GM12878 (cell line): Measurements from ENCODE around the gene ANKRD34A. TPM values are rescaled to one million over a fixed set of nuclear protein-coding genes. Genes with fewer than 3 reads are reported as not detected.

Experiments
- ATAC-seq: fragments of 200-7000 bp; cut with Tn5 transposase; 3 replicates; pipeline ENCODE4 v1.9.1; 2020; ENCODE audit warnings: mild to moderate bottlenecking, moderate library complexity
- BruUV-seq: library from RNA; stranded (reverse); fragments of 400-500 nt; replicated peaks from 2 replicates; lab custom pipeline; 2021; lab: Mats Ljungman, UMichigan
- CTCF ChIA-PET: fragments of 300-600 bp; sonication (Branson Sonifier 250); formaldehyde crosslinking; extraction: SDS; loops from one replicate; lab custom pipeline; 2021; ENCODE audit warnings: inconsistent platforms; lab: Yijun Ruan, JAX
- POLR2A ChIA-PET: fragments of 350-600 bp; formaldehyde crosslinking; extraction: SDS; loops from one replicate; lab custom pipeline; 2021; ENCODE audit warnings: inconsistent platforms; lab: Charles Lee
- RAD21 ChIA-PET: fragments of 300-600 bp; sonication (Branson Sonifier 250); formaldehyde crosslinking; loops from one replicate; lab custom pipeline; 2023; ENCODE audit warnings: antibody characterized with exemption; ENCODE audit not compliant: unreplicated experiment; lab: Charles Lee
- SMC1A ChIA-PET: fragments of 300-600 bp; sonication (Branson Sonifier 250); formaldehyde crosslinking; loops from one replicate; lab custom pipeline; 2023; ENCODE audit not compliant: unreplicated experiment, uncharacterized antibody; lab: Charles Lee
- DNase-seq: peaks from one replicate; pipeline ENCODE4 v3.0.0-alpha.2; 2011; ENCODE audit warnings: low read depth, low spot score
- FAIRE-seq: peaks from 3 replicates; lab custom pipeline; 2011; peaks lifted over from hg19 to GRCh38; lab: Jason Lieb, UNC
- H2AFZ ChIP-seq: 2 replicates; pipeline ENCODE4 v1.6.0; 2011; ENCODE audit warnings: low read depth, low read length, control low read depth; ENCODE audit not compliant: control insufficient read depth
- H3K27ac ChIP-seq: 2 replicates; pipeline ENCODE4 v1.5.1; 2011; ENCODE audit warnings: control low read depth; ENCODE audit not compliant: control insufficient read depth, insufficient read depth
- H3K27me3 ChIP-seq, 2 experiments: replicated peaks in 1 of 2; 2 replicates each; pipeline versions ENCODE4 v1.6.0 to v1.6.1; 2011; ENCODE audit warnings: low read length in 1 of 2; ENCODE audit not compliant: control insufficient read depth in 2 of 2, insufficient read depth in 2 of 2
- H3K36me3 ChIP-seq, 2 experiments: 2 replicates each; pipeline ENCODE4 v1.5.1; 2011; ENCODE audit warnings: low read length in 1 of 2; ENCODE audit not compliant: control insufficient read depth in 2 of 2, insufficient read depth in 2 of 2
- H3K4me1 ChIP-seq: 2 replicates; pipeline ENCODE4 v1.6.1; 2011; ENCODE audit warnings: mild to moderate bottlenecking, low read length, moderate library complexity, mixed read lengths; ENCODE audit not compliant: control insufficient read depth, insufficient read depth
- H3K4me2 ChIP-seq: 2 replicates; pipeline ENCODE4 v1.6.0; 2011; ENCODE audit warnings: control low read depth; ENCODE audit not compliant: control insufficient read depth, insufficient read depth
- H3K4me3 ChIP-seq: fragments of 200-600 bp; sonication (generic); 2 replicates; pipeline ENCODE4 v1.5.1; 2016
- H3K79me2 ChIP-seq: 2 replicates; pipeline ENCODE4 v1.6.0; 2011; ENCODE audit warnings: low read length; ENCODE audit not compliant: control insufficient read depth, insufficient read depth
- H3K9ac ChIP-seq: 2 replicates; pipeline ENCODE4 v1.8.0; 2011; ENCODE audit warnings: low read length, control low read depth, mixed read lengths; ENCODE audit not compliant: control insufficient read depth, insufficient read depth
- H3K9me3 ChIP-seq: replicated peaks from 3 replicates; pipeline ENCODE4 v1.5.1; 2011; ENCODE audit warnings: mild to moderate bottlenecking, low read length; ENCODE audit not compliant: control insufficient read depth, insufficient read depth
- H4K20me1 ChIP-seq: 2 replicates; pipeline ENCODE4 v1.6.0; 2011; ENCODE audit not compliant: control insufficient read depth, insufficient read depth
- CHD2 ChIP-seq: IDR thresholded peaks from 2 replicates; pipeline ENCODE4 v1.6.1; 2011; ENCODE audit warnings: low read depth, low read length, improper control_type of control experiment, borderline replicate concordance
- CHD4 ChIP-seq: fragments of 200-600 bp; sonication (generic); IDR thresholded peaks from 2 replicates; pipeline ENCODE4 v1.6.1; 2016; ENCODE audit warnings: mild to moderate bottlenecking
- EGR1 ChIP-seq, 2 experiments: IDR thresholded peaks; 1 replicate in 1 of 2; 2 replicates in 1 of 2; pipeline ENCODE4 v1.6.1; 2011 to 2012; ENCODE audit warnings: low read depth in 2 of 2, low read length in 2 of 2, borderline replicate concordance in 1 of 2, mild to moderate bottlenecking in 1 of 2, moderate library complexity in 1 of 2
- POLR2A ChIP-seq: IDR thresholded peaks from 2 replicates; pipeline ENCODE4 v1.6.1; 2011; ENCODE audit warnings: low read depth, mild to moderate bottlenecking, low read length
- SMC3 ChIP-seq: IDR thresholded peaks from 2 replicates; pipeline ENCODE4 v1.6.1; 2011; ENCODE audit warnings: low read length, improper control_type of control experiment, borderline replicate concordance
- TARDBP ChIP-seq: IDR thresholded peaks from 2 replicates; pipeline ENCODE4 v1.6.1; 2016; ENCODE audit warnings: borderline replicate concordance
- ZNF207 ChIP-seq: fragments of 450-650 bp; IDR thresholded peaks from 2 replicates; pipeline ENCODE4 v1.6.1; 2014; ENCODE audit warnings: antibody characterized with exemption, mild to moderate bottlenecking, borderline replicate concordance
- WGBS: methylation state at CpG from one replicate; pipeline ENCODE4 v1.1.6; 2016; ENCODE audit warnings: low lambda C conversion rate; ENCODE audit not compliant: insufficient replicate concordance, insufficient coverage; ENCODE audit errors: missing lambda C conversion rate; 5-methylcytosine and 5-hydroxymethylcytosine counted together
- in situ Hi-C: fragments of 300-500 bp; cut with MboI; formaldehyde crosslinking; loops from 9 replicates; pipeline ENCODE4 v1.14.3; 2018; ENCODE audit warnings: mixed read lengths
- intact Hi-C: fragments of 100-400 bp; cut with micrococcal nuclease; formaldehyde crosslinking; loops from one replicate; pipeline ENCODE4 v1.14.2; 2022; ENCODE audit not compliant: unreplicated experiment
- polyA plus RNA-seq, 11 experiments: library from polyadenylated mRNA; depleted of rRNA in 4 of 11; unstranded in 6 of 11; stranded (reverse) in 5 of 11; fragments of >200 nt; fragmentation: Nextera tagmentation in 4 of 11; fragmentation: Illumina TruSeq in 1 of 11; extraction: Ambion mirVana in 4 of 11; extraction: Trizol in 1 of 11; gene quantifications; 1 replicate in 1 of 11; 2 replicates in 10 of 11; pipeline versions ENCODE4 v1.2.1 to v1.2.3, GENCODE V29; 2011 to 2016; ENCODE audit warnings: inconsistent platforms in 2 of 11, missing spikeins in 2 of 11, low read depth in 1 of 11
- total RNA-seq, 4 experiments: library from RNA; depleted of rRNA in 3 of 4; stranded (reverse); fragments of >200 nt in 3 of 4; fragmentation: Illumina TruSeq in 1 of 4; extraction: Trizol in 1 of 4; gene quantifications; 2 replicates each; pipeline versions ENCODE4 v1.2.1 to v1.2.3, GENCODE V29; 2013 to 2021

ANKRD34A gene
- total and polyA plus RNA-seq, 10 of the 15 experiments (the other 5 are each of a cell fraction or from before 2014, with no cell fraction given), result 0.40 to 3.5 (median 1.6) TPM

- TF ChIP-seq ZNF207, result no peak
- TF ChIP-seq SMC3, result no peak
- no peak for TF ChIP-seq POLR2A
- TF ChIP-seq CHD4, result no peak
- no peak for TF ChIP-seq EGR1 (IDR thresholded peaks at IDR 0.05; ENCODE audit: borderline replicate concordance in 1 of 2, low read depth in 2 of 2, low read length in 2 of 2)
Measured at GRCh38 chr1:145972580-145972979, 8.2 kb upstream of the ANKRD34A start (continued).

- H3K79me2 ChIP-seq, result no peaks in the 10 kb centered on the region; the same call in 1 of the 2 replicates
- no peak for TF ChIP-seq CHD2
- TF ChIP-seq TARDBP, result no peak
- TF ChIP-seq, all 136 proteins: peak for 0
- ChIA-PET RAD21 (interaction anchor here (6.7 kb wide), 1 partner anchor 11 kb away, joined by 100 read pairs; no protein-coding TSS in a partner anchor), POLR2A (interaction anchor here (0.9 to 4.3 kb wide), 4 partner anchors 9 to 70 kb away, joined by 3 to 15 read pairs (median 8); partner anchors contain the start of genes LIX1L and RBM8A), CTCF (interaction anchor here (0.6 to 2.0 kb wide), 6 partner anchors 10 to 122 kb away, joined by 3 to 9 read pairs (median 4); partner anchors contain the start of gene NUDT17), SMC1A (interaction anchor here (1.3 to 7.9 kb wide), 4 partner anchors 9 to 31 kb away, joined by 3 to 93 read pairs (median 3); partner anchors contain the start of gene LIX1L)
- Histone ChIP-seq H3K9me3 (peaks cover 7% of the 10 kb centered on the region), H3K4me2 (no peak overlapping the region), H4K20me1 (no peaks in the 10 kb centered on the region), H3K4me1 (peaks cover 11% of the 10 kb centered on the region), H3K27me3 (no peaks in the 10 kb centered on the region), H3K9ac (no peak overlapping the region), H3K36me3 (no peaks in the 10 kb centered on the region), H3K27ac (no peak overlapping the region), H2AFZ (no peak overlapping the region), H3K4me3 (no peak overlapping the region)
- WGBS, result 90% methylated on average over 2 of the region's 2 CpGs
- FAIRE-seq, result no peak
- no peak for ATAC-seq
- in situ Hi-C loops, result no loop called here
- BruUV-seq, result no TSS peak
- intact Hi-C loops, result no loop called here
- DNase-seq, result no peak
Measured at GRCh38 chr1:145967288-145967687, 2.9 kb upstream of the ANKRD34A start.
